ENCODE results near the gene PPP1R15B.

GRCh38 chr1:204453141-204453772 is 41.6 kb upstream of the PPP1R15B start:
- TF ChIP-seq, protein P1, sequence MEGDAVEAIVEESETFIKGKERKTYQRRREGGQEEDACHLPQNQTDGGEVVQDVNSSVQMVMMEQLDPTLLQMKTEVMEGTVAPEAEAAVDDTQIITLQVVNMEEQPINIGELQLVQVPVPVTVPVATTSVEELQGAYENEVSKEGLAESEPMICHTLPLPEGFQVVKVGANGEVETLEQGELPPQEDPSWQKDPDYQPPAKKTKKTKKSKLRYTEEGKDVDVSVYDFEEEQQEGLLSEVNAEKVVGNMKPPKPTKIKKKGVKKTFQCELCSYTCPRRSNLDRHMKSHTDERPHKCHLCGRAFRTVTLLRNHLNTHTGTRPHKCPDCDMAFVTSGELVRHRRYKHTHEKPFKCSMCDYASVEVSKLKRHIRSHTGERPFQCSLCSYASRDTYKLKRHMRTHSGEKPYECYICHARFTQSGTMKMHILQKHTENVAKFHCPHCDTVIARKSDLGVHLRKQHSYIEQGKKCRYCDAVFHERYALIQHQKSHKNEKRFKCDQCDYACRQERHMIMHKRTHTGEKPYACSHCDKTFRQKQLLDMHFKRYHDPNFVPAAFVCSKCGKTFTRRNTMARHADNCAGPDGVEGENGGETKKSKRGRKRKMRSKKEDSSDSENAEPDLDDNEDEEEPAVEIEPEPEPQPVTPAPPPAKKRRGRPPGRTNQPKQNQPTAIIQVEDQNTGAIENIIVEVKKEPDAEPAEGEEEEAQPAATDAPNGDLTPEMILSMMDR (IDR thresholded peaks at IDR 0.05) = no peak
- no peak for TF ChIP-seq POLR2A (IDR thresholded peaks at IDR 0.05)
- no peak for TF ChIP-seq EP300 (IDR thresholded peaks at IDR 0.05)
